ENCODE data around the gene COG5. TPM values are rescaled to one million over a fixed set of nuclear protein-coding genes. Genes with fewer than 3 reads are reported as not detected.

Gene COG5
- total and polyA plus RNA-seq, 2 experiments from 2014 or later, result 15.4 to 36.5 TPM

DNA sequence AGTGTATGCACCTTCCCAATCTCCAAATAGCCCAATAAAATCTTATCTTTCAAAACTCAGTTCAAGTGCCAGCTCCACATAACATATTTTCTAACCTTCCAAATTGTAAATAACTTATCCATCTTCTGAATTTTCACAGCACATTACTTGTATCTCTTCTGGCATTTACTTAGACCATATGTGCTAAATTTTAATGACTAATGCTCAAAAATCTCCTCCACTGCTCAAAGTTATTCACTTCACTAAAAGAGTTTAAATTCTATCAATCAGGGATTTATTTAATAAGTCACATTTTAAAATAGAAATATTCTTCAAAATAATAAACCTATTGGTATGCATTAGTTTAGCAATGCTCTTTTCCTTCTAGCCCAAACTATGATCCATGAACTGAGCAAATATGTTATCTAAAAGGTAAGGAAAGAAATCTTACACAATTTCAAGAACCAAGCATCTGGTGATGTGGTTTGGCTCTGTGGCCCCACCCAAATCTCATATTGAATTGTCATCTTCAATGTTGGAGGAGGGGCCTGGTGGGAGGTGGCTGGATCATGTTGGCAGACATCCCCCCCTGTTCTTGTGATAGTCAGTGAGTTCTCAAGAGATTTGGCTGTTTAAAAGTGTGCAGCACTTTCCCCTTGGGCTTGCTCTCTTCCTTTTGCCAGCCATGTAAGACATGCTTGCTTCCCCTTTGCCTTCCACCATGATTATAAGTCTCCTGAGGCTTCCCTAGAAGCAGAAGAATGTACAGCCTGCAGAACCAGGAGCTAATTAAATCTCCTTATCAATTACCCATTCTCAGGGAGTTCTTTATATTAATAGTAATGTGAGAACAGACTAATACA is 121.9 kb downstream of the COG5 start (continued):
- TF ChIP-seq, protein P1, sequence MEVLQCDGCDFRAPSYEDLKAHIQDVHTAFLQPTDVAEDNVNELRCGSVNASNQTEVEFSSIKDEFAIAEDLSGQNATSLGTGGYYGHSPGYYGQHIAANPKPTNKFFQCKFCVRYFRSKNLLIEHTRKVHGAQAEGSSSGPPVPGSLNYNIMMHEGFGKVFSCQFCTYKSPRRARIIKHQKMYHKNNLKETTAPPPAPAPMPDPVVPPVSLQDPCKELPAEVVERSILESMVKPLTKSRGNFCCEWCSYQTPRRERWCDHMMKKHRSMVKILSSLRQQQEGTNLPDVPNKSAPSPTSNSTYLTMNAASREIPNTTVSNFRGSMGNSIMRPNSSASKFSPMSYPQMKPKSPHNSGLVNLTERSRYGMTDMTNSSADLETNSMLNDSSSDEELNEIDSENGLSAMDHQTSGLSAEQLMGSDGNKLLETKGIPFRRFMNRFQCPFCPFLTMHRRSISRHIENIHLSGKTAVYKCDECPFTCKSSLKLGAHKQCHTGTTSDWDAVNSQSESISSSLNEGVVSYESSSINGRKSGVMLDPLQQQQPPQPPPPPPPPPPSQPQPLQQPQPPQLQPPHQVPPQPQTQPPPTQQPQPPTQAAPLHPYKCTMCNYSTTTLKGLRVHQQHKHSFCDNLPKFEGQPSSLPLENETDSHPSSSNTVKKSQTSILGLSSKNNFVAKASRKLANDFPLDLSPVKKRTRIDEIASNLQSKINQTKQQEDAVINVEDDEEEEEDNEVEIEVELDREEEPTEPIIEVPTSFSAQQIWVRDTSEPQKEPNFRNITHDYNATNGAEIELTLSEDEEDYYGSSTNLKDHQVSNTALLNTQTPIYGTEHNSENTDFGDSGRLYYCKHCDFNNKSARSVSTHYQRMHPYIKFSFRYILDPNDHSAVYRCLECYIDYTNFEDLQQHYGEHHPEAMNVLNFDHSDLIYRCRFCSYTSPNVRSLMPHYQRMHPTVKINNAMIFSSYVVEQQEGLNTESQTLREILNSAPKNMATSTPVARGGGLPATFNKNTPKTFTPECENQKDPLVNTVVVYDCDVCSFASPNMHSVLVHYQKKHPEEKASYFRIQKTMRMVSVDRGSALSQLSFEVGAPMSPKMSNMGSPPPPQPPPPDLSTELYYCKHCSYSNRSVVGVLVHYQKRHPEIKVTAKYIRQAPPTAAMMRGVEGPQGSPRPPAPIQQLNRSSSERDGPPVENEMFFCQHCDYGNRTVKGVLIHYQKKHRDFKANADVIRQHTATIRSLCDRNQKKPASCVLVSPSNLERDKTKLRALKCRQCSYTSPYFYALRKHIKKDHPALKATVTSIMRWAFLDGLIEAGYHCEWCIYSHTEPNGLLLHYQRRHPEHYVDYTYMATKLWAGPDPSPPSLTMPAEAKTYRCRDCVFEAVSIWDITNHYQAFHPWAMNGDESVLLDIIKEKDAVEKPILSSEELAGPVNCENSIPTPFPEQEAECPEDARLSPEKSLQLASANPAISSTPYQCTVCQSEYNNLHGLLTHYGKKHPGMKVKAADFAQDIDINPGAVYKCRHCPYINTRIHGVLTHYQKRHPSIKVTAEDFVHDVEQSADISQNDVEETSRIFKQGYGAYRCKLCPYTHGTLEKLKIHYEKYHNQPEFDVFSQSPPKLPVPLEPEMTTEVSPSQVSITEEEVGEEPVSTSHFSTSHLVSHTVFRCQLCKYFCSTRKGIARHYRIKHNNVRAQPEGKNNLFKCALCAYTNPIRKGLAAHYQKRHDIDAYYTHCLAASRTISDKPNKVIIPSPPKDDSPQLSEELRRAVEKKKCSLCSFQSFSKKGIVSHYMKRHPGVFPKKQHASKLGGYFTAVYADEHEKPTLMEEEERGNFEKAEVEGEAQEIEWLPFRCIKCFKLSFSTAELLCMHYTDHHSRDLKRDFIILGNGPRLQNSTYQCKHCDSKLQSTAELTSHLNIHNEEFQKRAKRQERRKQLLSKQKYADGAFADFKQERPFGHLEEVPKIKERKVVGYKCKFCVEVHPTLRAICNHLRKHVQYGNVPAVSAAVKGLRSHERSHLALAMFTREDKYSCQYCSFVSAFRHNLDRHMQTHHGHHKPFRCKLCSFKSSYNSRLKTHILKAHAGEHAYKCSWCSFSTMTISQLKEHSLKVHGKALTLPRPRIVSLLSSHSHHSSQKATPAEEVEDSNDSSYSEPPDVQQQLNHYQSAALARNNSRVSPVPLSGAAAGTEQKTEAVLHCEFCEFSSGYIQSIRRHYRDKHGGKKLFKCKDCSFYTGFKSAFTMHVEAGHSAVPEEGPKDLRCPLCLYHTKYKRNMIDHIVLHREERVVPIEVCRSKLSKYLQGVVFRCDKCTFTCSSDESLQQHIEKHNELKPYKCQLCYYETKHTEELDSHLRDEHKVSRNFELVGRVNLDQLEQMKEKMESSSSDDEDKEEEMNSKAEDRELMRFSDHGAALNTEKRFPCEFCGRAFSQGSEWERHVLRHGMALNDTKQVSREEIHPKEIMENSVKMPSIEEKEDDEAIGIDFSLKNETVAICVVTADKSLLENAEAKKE (CRISPR knock-in tag; IDR thresholded peaks at IDR 0.05), result no peak
- TF ChIP-seq JUNB (IDR thresholded peaks at IDR 0.05; ENCODE audit: unreplicated experiment), result no peak
- no peak for TF ChIP-seq ZNF114 (CRISPR knock-in tag; IDR thresholded peaks at IDR 0.05)
- TF ChIP-seq EZH2phosphoT487 (IDR thresholded peaks at IDR 0.05; ENCODE audit: unreplicated experiment), result no peak

DNA sequence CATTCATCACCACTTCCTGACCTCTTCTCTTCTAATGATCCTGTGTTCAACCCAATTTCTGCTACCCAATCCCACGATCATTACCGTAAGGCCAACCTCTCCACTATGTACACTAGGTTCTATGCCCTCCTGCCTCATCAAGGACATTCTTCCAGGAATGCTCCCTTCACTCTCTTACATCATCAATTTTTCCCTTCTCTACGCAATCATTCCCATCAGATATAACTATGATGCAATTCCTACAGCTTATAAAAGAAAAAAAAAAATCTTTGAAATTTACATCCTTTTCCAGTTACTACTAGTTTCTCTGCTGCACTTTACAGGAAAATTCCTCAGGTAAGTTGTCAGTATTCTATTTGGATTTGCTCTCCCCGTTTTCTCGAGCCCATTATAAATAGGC is 124.7 kb downstream of the COG5 start:
- Mint-ChIP-seq H3K27me3 (ENCODE audit: insufficient read depth, low read depth, poor library complexity) (peaks cover 2% of the 10 kb centered on the region), H3K4me1 (no peaks in the 10 kb centered on the region), H3K4me3 (no peak overlapping the region), H3K9me3 (no peaks in the 10 kb centered on the region), H3K36me3 (ENCODE audit: low read depth) (peaks cover 13% of the 10 kb centered on the region; the same call in 2 of the 3 replicates), H3K27ac (no peak overlapping the region)
- 0 out of 2 replicates have a peak, but pooled peaks cover under 1% of the 10 kb centered on the region for H3K79me2 ChIP-seq (replicated peaks; ENCODE audit: insufficient read depth)
- no peaks in the 10 kb centered on the region for H4K20me1 ChIP-seq (replicated peaks; ENCODE audit: insufficient read depth)
- DNase-seq (ENCODE audit: low spot score) (no peak), ATAC-seq (no peak)
- H3K36me3 ChIP-seq (ENCODE audit: insufficient read depth), result no peaks in the 10 kb centered on the region
- H2AFZ ChIP-seq, result no peak overlapping the region
- no peaks in the 10 kb centered on the region for H3F3A ChIP-seq (replicated peaks; ENCODE audit: low read depth)
- no peak overlapping the region for H3K27ac ChIP-seq (ENCODE audit: low read depth)
- no peak overlapping the region for H3K4me3 ChIP-seq
- no peaks in the 10 kb centered on the region for H3K4me1 ChIP-seq (ENCODE audit: insufficient read depth)
- no peak overlapping the region for H3K4me2 ChIP-seq
- H3K9me2 ChIP-seq (ENCODE audit: insufficient read depth), result no peaks in the 10 kb centered on the region
- no peaks in the 10 kb centered on the region for H3K27me3 ChIP-seq (ENCODE audit: insufficient read depth)
- TF ChIP-seq, protein P2, sequence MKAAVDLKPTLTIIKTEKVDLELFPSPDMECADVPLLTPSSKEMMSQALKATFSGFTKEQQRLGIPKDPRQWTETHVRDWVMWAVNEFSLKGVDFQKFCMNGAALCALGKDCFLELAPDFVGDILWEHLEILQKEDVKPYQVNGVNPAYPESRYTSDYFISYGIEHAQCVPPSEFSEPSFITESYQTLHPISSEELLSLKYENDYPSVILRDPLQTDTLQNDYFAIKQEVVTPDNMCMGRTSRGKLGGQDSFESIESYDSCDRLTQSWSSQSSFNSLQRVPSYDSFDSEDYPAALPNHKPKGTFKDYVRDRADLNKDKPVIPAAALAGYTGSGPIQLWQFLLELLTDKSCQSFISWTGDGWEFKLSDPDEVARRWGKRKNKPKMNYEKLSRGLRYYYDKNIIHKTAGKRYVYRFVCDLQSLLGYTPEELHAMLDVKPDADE (IDR thresholded peaks at IDR 0.05), result no peak
- no peak for TF ChIP-seq JUNB (IDR thresholded peaks at IDR 0.05; ENCODE audit: unreplicated experiment)
- no peak for TF ChIP-seq STAT1 (IDR thresholded peaks at IDR 0.05; ENCODE audit: unreplicated experiment)
- TF ChIP-seq EZH2phosphoT487 (IDR thresholded peaks at IDR 0.05; ENCODE audit: unreplicated experiment), result no peak
- TF ChIP-seq EZH2 (IDR thresholded peaks at IDR 0.05; ENCODE audit: low read depth, unreplicated experiment), result no peak
- no peak for TF ChIP-seq CREB1 (CRISPR knock-in tag; IDR thresholded peaks at IDR 0.05; ENCODE audit: low read depth)
- TF ChIP-seq, protein P3, sequence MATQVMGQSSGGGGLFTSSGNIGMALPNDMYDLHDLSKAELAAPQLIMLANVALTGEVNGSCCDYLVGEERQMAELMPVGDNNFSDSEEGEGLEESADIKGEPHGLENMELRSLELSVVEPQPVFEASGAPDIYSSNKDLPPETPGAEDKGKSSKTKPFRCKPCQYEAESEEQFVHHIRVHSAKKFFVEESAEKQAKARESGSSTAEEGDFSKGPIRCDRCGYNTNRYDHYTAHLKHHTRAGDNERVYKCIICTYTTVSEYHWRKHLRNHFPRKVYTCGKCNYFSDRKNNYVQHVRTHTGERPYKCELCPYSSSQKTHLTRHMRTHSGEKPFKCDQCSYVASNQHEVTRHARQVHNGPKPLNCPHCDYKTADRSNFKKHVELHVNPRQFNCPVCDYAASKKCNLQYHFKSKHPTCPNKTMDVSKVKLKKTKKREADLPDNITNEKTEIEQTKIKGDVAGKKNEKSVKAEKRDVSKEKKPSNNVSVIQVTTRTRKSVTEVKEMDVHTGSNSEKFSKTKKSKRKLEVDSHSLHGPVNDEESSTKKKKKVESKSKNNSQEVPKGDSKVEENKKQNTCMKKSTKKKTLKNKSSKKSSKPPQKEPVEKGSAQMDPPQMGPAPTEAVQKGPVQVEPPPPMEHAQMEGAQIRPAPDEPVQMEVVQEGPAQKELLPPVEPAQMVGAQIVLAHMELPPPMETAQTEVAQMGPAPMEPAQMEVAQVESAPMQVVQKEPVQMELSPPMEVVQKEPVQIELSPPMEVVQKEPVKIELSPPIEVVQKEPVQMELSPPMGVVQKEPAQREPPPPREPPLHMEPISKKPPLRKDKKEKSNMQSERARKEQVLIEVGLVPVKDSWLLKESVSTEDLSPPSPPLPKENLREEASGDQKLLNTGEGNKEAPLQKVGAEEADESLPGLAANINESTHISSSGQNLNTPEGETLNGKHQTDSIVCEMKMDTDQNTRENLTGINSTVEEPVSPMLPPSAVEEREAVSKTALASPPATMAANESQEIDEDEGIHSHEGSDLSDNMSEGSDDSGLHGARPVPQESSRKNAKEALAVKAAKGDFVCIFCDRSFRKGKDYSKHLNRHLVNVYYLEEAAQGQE (IDR thresholded peaks at IDR 0.05; ENCODE audit: unreplicated experiment), result no peak
- TF ChIP-seq NANOG (IDR thresholded peaks at IDR 0.05; ENCODE audit: borderline replicate concordance), result no peak
- TF ChIP-seq POLR2AphosphoS5 (IDR thresholded peaks at IDR 0.05; ENCODE audit: low read depth), result no peak
- TF ChIP-seq ZNF114 (CRISPR knock-in tag; IDR thresholded peaks at IDR 0.05), result no peak
